B cell (primary cell): ENCODE results near the gene CELA1. TPM values are rescaled to one million over a fixed set of nuclear protein-coding genes. Genes with fewer than 3 reads are reported as not detected.
"Not testable (repeated sequence)": the region's sequence is repeated elsewhere in the genome, so short reads cannot be mapped to it uniquely, and the experiment has no call there.

ENCODE experiments used
- ATAC-seq: fragments of 200-7000 bp; cut with Tn5 transposase; one replicate; pipeline ENCODE4 v1.10.0; 2021; ENCODE audit warnings: low read depth, mild to moderate bottlenecking, moderate number of reproducible peaks, moderate library complexity
- CTCF ChIA-PET: fragments of 350-600 bp; sonication (Branson Sonifier 250); formaldehyde crosslinking; loops from one replicate; lab custom pipeline; 2021; ENCODE audit warnings: antibody characterized with exemption, inconsistent platforms; lab: Charles Lee
- POLR2A ChIA-PET: fragments of 350-600 bp; sonication (Branson Sonifier 250); formaldehyde crosslinking; loops from one replicate; lab custom pipeline; 2021; ENCODE audit warnings: antibody characterized with exemption; lab: Charles Lee
- DNase-seq: peaks from one replicate; pipeline ENCODE4 v3.0.0; 2013
- H2AFZ ChIP-seq: 2 replicates; pipeline ENCODE4 v1.6.1; 2012; ENCODE audit warnings: mild to moderate bottlenecking, low read depth, low read length; ENCODE audit not compliant: insufficient read depth, poor library complexity, severe bottlenecking
- H3K27ac ChIP-seq, 2 donors: 1 replicate in 1 of 2; 2 replicates in 1 of 2; pipeline ENCODE4 v1.5.1; 2012 to 2013; ENCODE audit warnings: low read length in 2 of 2, mild to moderate bottlenecking in 2 of 2, moderate library complexity in 1 of 2
- H3K27me3 ChIP-seq, 4 experiments: fragments of 200-600 bp in 1 of 4; sonication (generic) in 1 of 4; replicated peaks in 1 of 4; 1 replicate in 2 of 4; 2 replicates in 2 of 4; pipeline versions ENCODE4 v1.6.1 to v1.7.0; 2013 to 2016; ENCODE audit warnings: low read length in 3 of 4, mild to moderate bottlenecking in 2 of 4, mixed read lengths in 1 of 4, moderate library complexity in 1 of 4; ENCODE audit not compliant: insufficient read depth in 4 of 4, control insufficient read depth in 3 of 4; ENCODE audit errors: control extremely low read depth in 1 of 4
- H3K36me3 ChIP-seq, 2 experiments: replicated peaks in 1 of 2; 1 replicate in 1 of 2; 2 replicates in 1 of 2; pipeline versions ENCODE4 v1.6.1 to v1.7.1; 2013; ENCODE audit warnings: low read length in 1 of 2; ENCODE audit not compliant: insufficient read depth in 2 of 2, control insufficient read depth in 1 of 2; ENCODE audit errors: control extremely low read depth in 1 of 2, extremely low read depth in 1 of 2
- H3K4me1 ChIP-seq, 2 donors: fragments of 200-600 bp in 1 of 2; sonication (generic) in 1 of 2; 1 replicate in 1 of 2; 2 replicates in 1 of 2; pipeline versions ENCODE4 v1.5.1 to v1.6.1; 2013 to 2017; ENCODE audit warnings: low read length in 2 of 2; ENCODE audit not compliant: control insufficient read depth in 2 of 2, insufficient read depth in 2 of 2
- H3K4me2 ChIP-seq: replicated peaks from 2 replicates; pipeline ENCODE3; 2012; ENCODE audit warnings: mild to moderate bottlenecking, low read depth, low read length; ENCODE audit not compliant: poor library complexity, severe bottlenecking
- H3K4me3 ChIP-seq, 5 experiments: fragments of 200-600 bp in 1 of 5; sonication (generic) in 1 of 5; 1 replicate in 3 of 5; 2 replicates in 2 of 5; pipeline versions ENCODE4 v1.5.1 to v1.7.0; 2011 to 2016; ENCODE audit warnings: low read length in 4 of 5, mild to moderate bottlenecking in 4 of 5, low read depth in 2 of 5, control low read depth in 1 of 5, moderate library complexity in 1 of 5; ENCODE audit not compliant: insufficient read depth in 1 of 5; ENCODE audit errors: control extremely low read depth in 1 of 5, extremely low read depth in 1 of 5
- H3K79me2 ChIP-seq: fragments of 200-600 bp; sonication (generic); one replicate; pipeline ENCODE4 v1.6.0; 2016; ENCODE audit warnings: low read length; ENCODE audit not compliant: control insufficient read depth, insufficient read depth
- H3K9ac ChIP-seq: fragments of 200-600 bp; sonication (generic); 2 replicates; pipeline ENCODE4 v1.6.1; 2017; ENCODE audit warnings: mild to moderate bottlenecking, low read length, moderate library complexity
- H3K9me3 ChIP-seq, 3 donors: one replicate each; pipeline versions ENCODE4 v1.6.1 to v1.7.1; 2013; ENCODE audit warnings: low read length in 2 of 3; ENCODE audit not compliant: control insufficient read depth in 2 of 3, insufficient read depth in 1 of 3; ENCODE audit errors: control extremely low read depth in 1 of 3
- H4K20me1 ChIP-seq: 2 replicates; pipeline ENCODE4 v1.6.0; 2012; ENCODE audit warnings: mild to moderate bottlenecking, low read length; ENCODE audit not compliant: insufficient read depth, control insufficient read depth, poor library complexity, severe bottlenecking
- H3K27ac Mint-ChIP-seq: one replicate; pipeline ENCODE4 v1.8.0; 2021; ENCODE audit warnings: mixed read lengths
- H3K27me3 Mint-ChIP-seq: one replicate; pipeline ENCODE4 v1.8.0; 2021; ENCODE audit warnings: mixed read lengths
- H3K4me1 Mint-ChIP-seq: one replicate; pipeline ENCODE4 v1.8.0; 2021; ENCODE audit warnings: mixed read lengths
- H3K4me3 Mint-ChIP-seq: one replicate; pipeline ENCODE4 v1.8.0; 2021; ENCODE audit warnings: mixed read lengths
- H3K9me3 Mint-ChIP-seq: one replicate; pipeline ENCODE4 v1.8.0; 2022; ENCODE audit warnings: mixed read lengths; ENCODE audit not compliant: insufficient read depth
- EZH2 ChIP-seq: IDR thresholded peaks from 2 replicates; pipeline ENCODE4 v1.6.1; 2012; ENCODE audit warnings: borderline replicate concordance, low read depth, mild to moderate bottlenecking, moderate library complexity, low read length; ENCODE audit not compliant: insufficient read depth, poor library complexity, severe bottlenecking
- WGBS: methylation state at CpG from one replicate; pipeline ENCODE4 v1.1.5; 2013; ENCODE audit warnings: missing lambda C conversion rate; ENCODE audit not compliant: insufficient coverage; 5-methylcytosine and 5-hydroxymethylcytosine counted together
- intact Hi-C: fragments of 100-400 bp; cut with micrococcal nuclease; formaldehyde crosslinking; loops from one replicate; pipeline ENCODE4 v1.10.0; 2022
- polyA plus RNA-seq: library from polyadenylated mRNA; depleted of rRNA; stranded (reverse); fragments of >200 nt; gene quantifications from 2 replicates; pipeline ENCODE4 v1.2.3, GENCODE V29; 2012
- total RNA-seq, 2 donors: library from RNA; stranded (reverse); fragments of 120-200 nt in 1 of 2; gene quantifications; 1 replicate in 1 of 2; 2 replicates in 1 of 2; pipeline versions ENCODE4 v1.2.3 to v1.2.4, GENCODE V29; 2013 to 2022
- TF ChIP-seq, protein P1 (sequence below): fragments of 200-600 bp; IDR thresholded peaks from one replicate; pipeline ENCODE4 v1.8.0; 2022; ENCODE audit warnings: antibody characterized with exemption, mild to moderate bottlenecking

Gene CELA1
- total and polyA plus RNA-seq, 2 donors (not counting 1 experiment from before 2014, with no cell fraction given): not detected

DNA sequence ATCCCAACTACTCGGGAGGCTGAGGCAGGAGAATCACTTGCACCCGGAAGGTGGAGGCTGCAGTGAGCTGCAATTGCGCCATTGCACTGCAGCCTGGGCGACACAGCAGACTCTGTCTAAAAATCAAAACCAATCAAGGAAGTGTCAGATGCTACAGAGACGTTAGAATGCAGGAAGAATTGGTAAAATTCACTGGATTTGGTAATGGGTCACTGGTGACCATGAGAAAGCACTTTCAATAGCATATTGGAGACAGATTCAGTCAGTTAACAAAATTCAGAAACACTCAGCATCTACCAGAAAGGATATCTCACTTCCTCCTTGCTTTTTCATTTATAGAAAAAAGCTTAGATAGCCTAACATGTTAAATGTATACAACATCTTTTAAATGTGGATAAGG is 40.0 kb downstream of the CELA1 start:
- ATAC-seq (no peak), DNase-seq (no peak)
- intact Hi-C loops: no loop called here
- H3K4me3 Mint-ChIP-seq: no peak overlapping the region
- H3K9me3 ChIP-seq: no peaks in the 10 kb centered on the region
- H3K4me3 ChIP-seq: no peak overlapping the region
- CTCF ChIA-PET: interaction anchor here (0.7 to 7.0 kb wide), 3 partner anchors 35 to 226 kb away, joined by 3 to 87 read pairs (median 4); no protein-coding TSS in a partner anchor
- peaks cover 3 to 54% of the 10 kb centered on the region in 2 experiments for H3K36me3 ChIP-seq
- H3K27me3 ChIP-seq: no peaks in the 10 kb centered on the region
- peaks cover 21% of the 10 kb centered on the region for H3K4me1 Mint-ChIP-seq
- TF ChIP-seq EZH2: no peak
- TF ChIP-seq, protein P1, sequence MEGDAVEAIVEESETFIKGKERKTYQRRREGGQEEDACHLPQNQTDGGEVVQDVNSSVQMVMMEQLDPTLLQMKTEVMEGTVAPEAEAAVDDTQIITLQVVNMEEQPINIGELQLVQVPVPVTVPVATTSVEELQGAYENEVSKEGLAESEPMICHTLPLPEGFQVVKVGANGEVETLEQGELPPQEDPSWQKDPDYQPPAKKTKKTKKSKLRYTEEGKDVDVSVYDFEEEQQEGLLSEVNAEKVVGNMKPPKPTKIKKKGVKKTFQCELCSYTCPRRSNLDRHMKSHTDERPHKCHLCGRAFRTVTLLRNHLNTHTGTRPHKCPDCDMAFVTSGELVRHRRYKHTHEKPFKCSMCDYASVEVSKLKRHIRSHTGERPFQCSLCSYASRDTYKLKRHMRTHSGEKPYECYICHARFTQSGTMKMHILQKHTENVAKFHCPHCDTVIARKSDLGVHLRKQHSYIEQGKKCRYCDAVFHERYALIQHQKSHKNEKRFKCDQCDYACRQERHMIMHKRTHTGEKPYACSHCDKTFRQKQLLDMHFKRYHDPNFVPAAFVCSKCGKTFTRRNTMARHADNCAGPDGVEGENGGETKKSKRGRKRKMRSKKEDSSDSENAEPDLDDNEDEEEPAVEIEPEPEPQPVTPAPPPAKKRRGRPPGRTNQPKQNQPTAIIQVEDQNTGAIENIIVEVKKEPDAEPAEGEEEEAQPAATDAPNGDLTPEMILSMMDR: no peak
- H3K27me3 Mint-ChIP-seq: no peaks in the 10 kb centered on the region
- WGBS: 100% methylated on average over 3 of the region's 5 CpGs
- H3K4me2 ChIP-seq: no peak overlapping the region
- H3K9ac ChIP-seq: no peak overlapping the region
- H2AFZ ChIP-seq: no peak overlapping the region
- POLR2A ChIA-PET: interaction anchor here (0.7 to 1.1 kb wide), 2 partner anchors 12 to 18 kb away, joined by 3 read pairs; partner anchors contain the start of gene BIN2
- H3K9me3 Mint-ChIP-seq: no peaks in the 10 kb centered on the region
- H3K4me1 ChIP-seq: peaks cover 2 to 4% of the 10 kb centered on the region in 2 donors
- H3K79me2 ChIP-seq: peaks cover 28% of the 10 kb centered on the region
- H3K27ac ChIP-seq: no peak overlapping the region
- peak overlapping the region; percentile 20 for H3K27ac Mint-ChIP-seq
- peaks cover 16% of the 10 kb centered on the region for H4K20me1 ChIP-seq

DNA sequence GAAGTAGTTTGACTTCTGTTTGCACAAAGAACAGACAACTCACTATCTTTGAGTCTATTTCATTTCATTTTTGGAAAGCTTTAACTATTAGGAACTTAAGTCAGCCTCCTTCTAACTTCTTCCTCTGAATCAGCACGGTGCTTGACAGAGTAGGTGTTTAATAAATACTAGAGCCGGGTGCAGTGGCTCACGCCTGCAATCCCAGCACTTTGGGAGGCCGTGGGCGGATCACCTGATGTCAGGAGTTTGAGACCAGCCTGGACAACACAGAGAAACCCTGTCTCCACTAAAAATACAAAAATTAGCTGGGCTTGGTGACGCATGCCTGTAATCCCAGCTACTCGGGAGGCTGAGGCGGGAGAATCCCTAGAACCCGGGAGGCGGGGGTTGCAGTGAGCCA is 45.7 kb downstream of the CELA1 start:
- H3K9me3 ChIP-seq, DNase-seq, H3K9me3 Mint-ChIP-seq, H3K4me2 ChIP-seq, H3K27me3 ChIP-seq, H2AFZ ChIP-seq, H3K27ac Mint-ChIP-seq, H3K27me3 Mint-ChIP-seq, POLR2A ChIA-PET, H3K4me3 Mint-ChIP-seq, H3K4me1 Mint-ChIP-seq, H3K27ac ChIP-seq, intact Hi-C loops, H3K4me3 ChIP-seq, H3K4me1 ChIP-seq, ATAC-seq, H3K9ac ChIP-seq: not testable (repeated sequence)
- Histone ChIP-seq H3K79me2 (peaks cover 12% of the 10 kb centered on the region), H4K20me1 (peaks cover 16% of the 10 kb centered on the region), H3K36me3 (peaks cover 0 to 73% of the 10 kb centered on the region in 2 experiments)
- CTCF ChIA-PET: interaction anchor here (0.7 to 1.5 kb wide), 5 partner anchors 9 to 40 kb away, joined by 3 to 7 read pairs (median 3); no protein-coding TSS in a partner anchor
- WGBS: 100% methylated on average over 1 of the region's 10 CpGs
